ENCODE measurements around the gene NAA40. TPM values are rescaled to one million over a fixed set of nuclear protein-coding genes. Genes with fewer than 3 reads are reported as not detected.
A peak's percentile ranks its signal among the peaks of the same experiment; 100 is the strongest.

Gene NAA40
- total RNA-seq, 4 donors from 2014 or later = 3.8 to 12.5 (median 8.5) TPM

- H3K27ac ChIP-seq = peak within 1 kb of the TSS; percentile 94 to 98 (median 97)
- 0% methylated on average over 5 to 24 of the region's 67 CpGs for WGBS, 2 donors (ENCODE audit: low coverage in 1 of 2)
- H3K36me3 ChIP-seq = peaks cover 0 to 21% of the 10 kb centered on the region in 2 donors
- H3K4me3 ChIP-seq = peak within 1 kb of the TSS; percentile 74 to 87
- TF ChIP-seq POLR2AphosphoS5 (IDR thresholded peaks at IDR 0.05) (peak; percentile 84), CTCF (IDR thresholded peaks at IDR 0.05) (peak in 1 of 4 experiments; percentile 45), POLR2A (IDR thresholded peaks at IDR 0.05) (peak; percentile 55 to 67), EP300 (IDR thresholded peaks at IDR 0.05) (no peak)
- peak; percentile 99 for ATAC-seq
- H3K9me3 ChIP-seq = no peaks in the 10 kb centered on the region
- peaks cover 0 to 49% (median 23%) of the 10 kb centered on the region in 3 donors for H3K4me1 ChIP-seq
- H3K27me3 ChIP-seq = peaks cover 24% of the 10 kb centered on the region
Measured at GRCh38 chr11:63974259-63975143, 35.7 kb downstream of the NAA40 start, which contains the start of gene COX8A. Gene COX8A (plus strand): TSS chr11:63974620. CDS start chr11:63974681, 61 bp downstream.

- no peaks in the 10 kb centered on the region for H3K9me3 ChIP-seq
- H3K27ac ChIP-seq = peak overlapping the region in 1 of 4 donors; percentile 48
- ATAC-seq = no peak
- H3K36me3 ChIP-seq = peaks cover 0 to 21% of the 10 kb centered on the region in 2 donors
- H3K27me3 ChIP-seq = no peaks in the 10 kb centered on the region
- no peak overlapping the region for H3K4me3 ChIP-seq
- TF ChIP-seq CTCF (IDR thresholded peaks at IDR 0.05) = no peak
- no peak for TF ChIP-seq EP300 (IDR thresholded peaks at IDR 0.05)
- TF ChIP-seq POLR2A (IDR thresholded peaks at IDR 0.05) = no peak
- TF ChIP-seq POLR2AphosphoS5 (IDR thresholded peaks at IDR 0.05) = no peak
- no CpG with 5 or more reads among the region's 10 CpGs for whole genome bisulfite sequencing, 2 donors (ENCODE audit: low coverage in 1 of 2)
- H3K4me1 ChIP-seq = peaks cover 0 to 51% (median 23%) of the 10 kb centered on the region in 3 donors
Measured at GRCh38 chr11:63978551-63979239, 39.9 kb downstream of the NAA40 start.

DNA sequence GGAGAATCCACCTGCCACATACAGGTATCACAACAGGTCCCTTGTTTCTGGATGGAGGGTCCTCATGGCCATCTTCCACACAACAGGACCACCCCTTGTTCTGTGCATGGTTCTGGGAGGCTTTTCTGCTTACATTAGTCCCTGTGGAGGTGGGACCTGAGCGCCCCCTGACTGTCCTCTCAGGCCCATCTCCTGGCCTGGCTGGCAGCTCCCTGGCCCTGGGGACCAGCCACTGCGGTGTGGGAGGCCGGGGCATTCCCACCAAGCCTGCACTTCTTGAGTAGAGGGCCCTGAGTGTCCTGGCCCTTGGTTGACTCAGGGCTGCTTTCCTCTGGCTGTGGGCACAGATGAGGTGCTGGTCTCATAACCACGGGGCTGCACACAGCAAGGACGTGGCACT lies 40.6 kb downstream of the NAA40 start:
- no peak for ATAC-seq
- Histone ChIP-seq H3K4me3 (no peak overlapping the region), H3K27ac (peak overlapping the region in 1 of 4 donors; percentile 48), H3K36me3 (peaks cover 0 to 21% of the 10 kb centered on the region in 2 donors), H3K4me1 (peaks cover 0 to 47% (median 23%) of the 10 kb centered on the region in 3 donors), H3K27me3 (no peaks in the 10 kb centered on the region), H3K9me3 (no peaks in the 10 kb centered on the region)
- no peak for TF ChIP-seq POLR2AphosphoS5 (IDR thresholded peaks at IDR 0.05)
- no peak for TF ChIP-seq CTCF (IDR thresholded peaks at IDR 0.05)
- no peak for TF ChIP-seq EP300 (IDR thresholded peaks at IDR 0.05)
- no peak for TF ChIP-seq POLR2A (IDR thresholded peaks at IDR 0.05)
- WGBS, 2 donors (ENCODE audit: low coverage in 1 of 2) = 70 to 80% methylated on average over 1 to 2 of the region's 5 CpGs

DNA sequence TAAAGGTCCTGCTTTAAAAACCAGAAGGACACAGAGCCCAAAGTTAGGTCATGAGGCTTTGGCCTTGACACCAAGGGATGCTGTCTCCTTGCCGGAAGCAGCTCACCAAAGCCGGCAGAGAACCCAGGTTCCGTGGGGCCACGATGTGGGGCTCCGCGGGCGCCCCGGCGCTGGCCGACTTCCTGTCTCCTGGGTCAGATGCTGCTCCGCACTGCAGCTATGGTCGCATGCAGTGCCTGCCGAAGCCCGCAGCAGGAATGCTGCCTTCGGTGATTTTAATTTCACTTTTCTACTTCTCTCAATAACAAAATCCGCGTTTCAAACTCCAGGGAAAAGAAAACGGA lies 47.0 kb downstream of the NAA40 start:
- Histone ChIP-seq H3K27ac (peak overlapping the region in 3 of 4 donors; percentile 88 to 89 (median 88)), H3K27me3 (no peaks in the 10 kb centered on the region), H3K9me3 (no peaks in the 10 kb centered on the region), H3K36me3 (peaks cover 0 to 31% of the 10 kb centered on the region in 2 donors), H3K4me1 (peaks cover 0 to 33% (median 10%) of the 10 kb centered on the region in 3 donors), H3K4me3 (peak overlapping the region; percentile 81 to 94)
- 7% methylated on average over 3 of the region's 18 CpGs; no CpG with 5 or more reads in 1 of the 2 donors for WGBS, 2 donors (ENCODE audit: low coverage in 1 of 2)
- TF ChIP-seq POLR2A (IDR thresholded peaks at IDR 0.05) (no peak), POLR2AphosphoS5 (IDR thresholded peaks at IDR 0.05) (no peak), EP300 (IDR thresholded peaks at IDR 0.05) (no peak), CTCF (IDR thresholded peaks at IDR 0.05) (no peak)
- ATAC-seq = no peak

Measured in gastroesophageal sphincter (tissue), 4 donors.